H9 (cell line): ENCODE results near the gene DACH1. TPM values are rescaled to one million over a fixed set of nuclear protein-coding genes. Genes with fewer than 3 reads are reported as not detected.

Source experiments
- DNase-seq: peaks from one replicate; pipeline ENCODE4 v3.0.0-alpha.2; 2017
- H2AFZ ChIP-seq: one replicate; pipeline ENCODE4 v1.6.1; 2013; ENCODE audit warnings: mild to moderate bottlenecking, low read length, control low read depth, moderate library complexity
- H2AK5ac ChIP-seq: 2 replicates; pipeline ENCODE4 v1.6.1; 2013; ENCODE audit warnings: low read length, control low read depth, mixed read lengths; ENCODE audit not compliant: insufficient read length
- H2BK120ac ChIP-seq: one replicate; pipeline ENCODE4 v1.6.1; 2013; ENCODE audit warnings: low read depth, mild to moderate bottlenecking, low read length, control low read depth, inconsistent platforms; ENCODE audit not compliant: poor library complexity, severe bottlenecking
- H2BK12ac ChIP-seq: 2 replicates; pipeline ENCODE4 v1.6.1; 2013; ENCODE audit warnings: low read length, control low read depth, mixed read lengths, low read depth; ENCODE audit not compliant: insufficient read length
- H2BK15ac ChIP-seq: 2 replicates; pipeline ENCODE4 v1.6.1; 2013; ENCODE audit warnings: low read depth, low read length, control low read depth
- H2BK20ac ChIP-seq: one replicate; pipeline ENCODE4 v1.6.1; 2013; ENCODE audit warnings: low read depth, mild to moderate bottlenecking, low read length, control low read depth, inconsistent platforms; ENCODE audit not compliant: poor library complexity, severe bottlenecking
- H2BK5ac ChIP-seq: 2 replicates; pipeline ENCODE4 v1.6.1; 2013; ENCODE audit warnings: low read length, control low read depth, mixed read lengths; ENCODE audit not compliant: insufficient read length
- H3K14ac ChIP-seq: 2 replicates; pipeline ENCODE4 v1.6.1; 2013; ENCODE audit warnings: low read length, control low read depth; ENCODE audit not compliant: insufficient read depth
- H3K18ac ChIP-seq: 2 replicates; pipeline ENCODE4 v1.6.1; 2013; ENCODE audit warnings: low read depth, mild to moderate bottlenecking, mixed read lengths, low read length, control low read depth; ENCODE audit not compliant: insufficient read length
- H3K23ac ChIP-seq: 2 replicates; pipeline ENCODE4 v1.6.1; 2013; ENCODE audit warnings: low read length, control low read depth, mixed read lengths, low read depth; ENCODE audit not compliant: insufficient read length
- H3K23me2 ChIP-seq: 2 replicates; pipeline ENCODE4 v1.6.1; 2013; ENCODE audit warnings: low read depth, mild to moderate bottlenecking, mixed read lengths, low read length, control low read depth; ENCODE audit not compliant: insufficient read length, poor library complexity, severe bottlenecking
- H3K27ac ChIP-seq: 2 replicates; pipeline ENCODE4 v1.5.1; 2013; ENCODE audit warnings: low read length, control low read depth, mixed read lengths, low read depth; ENCODE audit not compliant: insufficient read length
- H3K27me3 ChIP-seq: 2 replicates; pipeline ENCODE4 v1.6.1; 2013; ENCODE audit warnings: low read length, control low read depth, inconsistent platforms; ENCODE audit not compliant: insufficient read depth
- H3K4ac ChIP-seq: 2 replicates; pipeline ENCODE4 v1.6.1; 2013; ENCODE audit warnings: low read depth, mild to moderate bottlenecking, control low read depth, inconsistent platforms, low read length, moderate library complexity
- H3K4me1 ChIP-seq: 2 replicates; pipeline ENCODE4 v1.6.1; 2013; ENCODE audit warnings: low read length, control low read depth, inconsistent platforms; ENCODE audit not compliant: insufficient read depth
- H3K4me2 ChIP-seq: 2 replicates; pipeline ENCODE4 v1.6.1; 2013; ENCODE audit warnings: low read length, control low read depth, mixed read lengths; ENCODE audit not compliant: insufficient read length, insufficient read depth
- H3K56ac ChIP-seq: 2 replicates; pipeline ENCODE4 v1.6.1; 2013; ENCODE audit warnings: low read depth, mild to moderate bottlenecking, mixed read lengths, low read length, control low read depth; ENCODE audit not compliant: insufficient read length
- H3K79me1 ChIP-seq: 2 replicates; pipeline ENCODE4 v1.6.1; 2013; ENCODE audit warnings: low read depth, mild to moderate bottlenecking, moderate library complexity, low read length, control low read depth, inconsistent platforms; ENCODE audit not compliant: insufficient read depth, poor library complexity, severe bottlenecking
- H3K79me2 ChIP-seq: 2 replicates; pipeline ENCODE4 v1.6.1; 2013; ENCODE audit warnings: low read length, control low read depth, inconsistent platforms; ENCODE audit not compliant: insufficient read depth
- H3K9ac ChIP-seq: 2 replicates; pipeline ENCODE4 v1.6.1; 2013; ENCODE audit warnings: low read length, control low read depth, mixed read lengths; ENCODE audit not compliant: insufficient read length; ENCODE audit errors: extremely low read depth
- H3K9me3 ChIP-seq: one replicate; pipeline ENCODE4 v1.6.1; 2013; ENCODE audit warnings: low read depth, low read length, inconsistent platforms; ENCODE audit not compliant: control insufficient read depth
- H3T11ph ChIP-seq: one replicate; pipeline ENCODE4 v1.6.1; 2013; ENCODE audit warnings: mild to moderate bottlenecking, low read length, control low read depth, inconsistent platforms
- H4K20me1 ChIP-seq: one replicate; pipeline ENCODE4 v1.6.1; 2013; ENCODE audit not compliant: control insufficient read depth, insufficient read length, insufficient read depth
- H4K5ac ChIP-seq: 2 replicates; pipeline ENCODE4 v1.6.1; 2013; ENCODE audit warnings: low read depth, mild to moderate bottlenecking, mixed read lengths, low read length, control low read depth; ENCODE audit not compliant: insufficient read length
- H4K8ac ChIP-seq: replicated peaks from 2 replicates; pipeline ENCODE4 v1.6.1; 2013; ENCODE audit warnings: low read length, control low read depth, mixed read lengths, low read depth; ENCODE audit not compliant: insufficient read length
- H4K91ac ChIP-seq: 2 replicates; pipeline ENCODE4 v1.6.1; 2013; ENCODE audit warnings: low read depth, mild to moderate bottlenecking, moderate library complexity, mixed read lengths, low read length, control low read depth; ENCODE audit not compliant: insufficient read length
- H3K27ac Mint-ChIP-seq, 3 experiments: 2 replicates in 2 of 3; 3 replicates in 1 of 3; pipeline ENCODE4 v1.8.0; 2020 to 2021; ENCODE audit warnings: mixed read lengths in 3 of 3, mild to moderate bottlenecking in 1 of 3, moderate library complexity in 1 of 3
- H3K27me3 Mint-ChIP-seq: 2 replicates; pipeline ENCODE4 v1.8.0; 2021; ENCODE audit warnings: low read depth, mild to moderate bottlenecking, moderate library complexity, mixed read lengths
- H3K36me3 Mint-ChIP-seq, 3 experiments: 2 replicates in 2 of 3; 3 replicates in 1 of 3; pipeline ENCODE4 v1.8.0; 2020 to 2021; ENCODE audit warnings: low read depth in 3 of 3, mixed read lengths in 3 of 3; ENCODE audit not compliant: insufficient read depth in 1 of 3
- H3K4me1 Mint-ChIP-seq, 2 experiments: 2 replicates each; pipeline ENCODE4 v1.8.0; 2020; ENCODE audit warnings: mixed read lengths in 2 of 2
- H3K4me3 Mint-ChIP-seq, 2 experiments: 2 replicates in 1 of 2; 3 replicates in 1 of 2; pipeline ENCODE4 v1.8.0; 2020 to 2021; ENCODE audit warnings: mild to moderate bottlenecking in 2 of 2, mixed read lengths in 2 of 2, moderate library complexity in 1 of 2
- H3K9me3 Mint-ChIP-seq, 2 experiments: 2 replicates in 1 of 2; 3 replicates in 1 of 2; pipeline ENCODE4 v1.8.0; 2020; ENCODE audit warnings: mild to moderate bottlenecking in 2 of 2, mixed read lengths in 2 of 2, moderate library complexity in 1 of 2
- CTCF ChIP-seq: fragments of 200-600 bp; sonication (generic); conservative IDR thresholded peaks from 3 replicates; pipeline ENCODE4 v1.8.0; 2021; ENCODE audit warnings: antibody characterized with exemption, mild to moderate bottlenecking
- total RNA-seq: library from RNA; stranded (reverse); gene quantifications from 2 replicates; pipeline ENCODE4 v1.2.1, GENCODE V29; 2021

The DACH1 gene
- total RNA-seq, 1 experiment from 2014 or later: not detected

GRCh38 chr13:71513411-71514033, 353.5 kb downstream of the DACH1 start:
- no peaks in the 10 kb centered on the region for H3K4me1 ChIP-seq
- no peak overlapping the region for H3T11ph ChIP-seq
- no peak overlapping the region for H3K4ac ChIP-seq
- no peak overlapping the region for H2BK15ac ChIP-seq
- no peaks in the 10 kb centered on the region for H3K79me1 ChIP-seq
- H2AFZ ChIP-seq: no peak overlapping the region
- no peaks in the 10 kb centered on the region for H3K27me3 ChIP-seq
- no peaks in the 10 kb centered on the region for H3K4me1 Mint-ChIP-seq
- H3K27me3 Mint-ChIP-seq: no peaks in the 10 kb centered on the region
- H3K18ac ChIP-seq: no peak overlapping the region
- no peak overlapping the region for H2BK5ac ChIP-seq
- no peak overlapping the region for H3K4me2 ChIP-seq
- H4K8ac ChIP-seq: no peak overlapping the region
- H4K5ac ChIP-seq: no peak overlapping the region
- H3K9me3 ChIP-seq: no peaks in the 10 kb centered on the region
- DNase-seq: no peak
- no peak for TF ChIP-seq CTCF
- H2BK20ac ChIP-seq: no peak overlapping the region
- no peak overlapping the region for H3K14ac ChIP-seq
- no peak overlapping the region for H3K56ac ChIP-seq
- H2AK5ac ChIP-seq: no peak overlapping the region
- H2BK12ac ChIP-seq: no peak overlapping the region
- H3K27ac Mint-ChIP-seq: no peak overlapping the region
- H3K36me3 Mint-ChIP-seq: no peaks in the 10 kb centered on the region
- no peaks in the 10 kb centered on the region for H3K23me2 ChIP-seq
- no peak overlapping the region for H3K23ac ChIP-seq
- no peaks in the 10 kb centered on the region for H3K79me2 ChIP-seq
- no peak overlapping the region for H3K9ac ChIP-seq
- no peaks in the 10 kb centered on the region for H4K20me1 ChIP-seq
- no peaks in the 10 kb centered on the region for H3K9me3 Mint-ChIP-seq
- no peak overlapping the region for H3K4me3 Mint-ChIP-seq
- no peak overlapping the region for H3K27ac ChIP-seq
- H4K91ac ChIP-seq: no peak overlapping the region
- H2BK120ac ChIP-seq: no peak overlapping the region
